ENCODE measurements around the gene BCL6. TPM values are rescaled to one million over a fixed set of nuclear protein-coding genes. Genes with fewer than 3 reads are reported as not detected.

The BCL6 gene
- total RNA-seq, 4 donors from 2014 or later = 7.4 to 79.2 (median 25.7) TPM

DNA sequence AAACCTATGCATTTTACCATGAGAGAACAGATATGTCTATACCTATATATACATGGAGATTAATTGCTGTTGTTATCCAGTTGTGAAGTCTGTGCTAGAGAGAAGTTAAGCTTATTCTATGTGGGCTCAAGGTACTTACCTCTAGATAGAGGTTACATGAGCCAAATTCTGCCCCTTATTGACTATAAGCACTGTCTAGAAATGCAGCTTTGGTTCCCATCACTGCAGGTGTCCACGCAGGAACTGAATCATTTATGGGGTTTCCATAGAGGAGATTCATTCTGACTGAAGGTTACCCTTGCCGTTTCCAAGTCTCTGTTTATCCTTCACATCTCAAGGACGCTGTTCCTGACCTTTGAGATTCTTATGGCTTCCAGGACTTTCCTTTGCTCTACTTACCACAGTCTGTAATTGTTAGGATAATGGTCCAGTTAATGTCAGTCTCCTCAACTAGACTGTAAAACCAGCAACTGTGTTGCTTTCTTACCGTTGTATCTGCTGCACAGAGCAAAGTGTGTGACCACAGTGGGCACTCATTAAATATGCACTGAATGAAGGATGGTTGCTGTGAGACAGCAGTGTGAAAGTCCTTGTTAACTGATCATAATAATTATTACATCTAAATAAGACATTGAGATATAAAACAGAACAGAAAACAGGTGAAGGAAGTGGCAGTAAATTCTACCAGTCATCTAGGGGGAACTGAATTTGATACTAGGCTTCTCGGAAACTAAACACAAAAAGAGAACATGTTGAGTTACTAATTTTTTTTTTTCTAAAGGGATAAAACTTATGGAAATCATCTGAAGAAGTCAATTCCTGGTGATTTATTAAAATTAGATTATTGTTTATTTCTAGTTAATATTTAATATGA lies 44.0 kb upstream of the BCL6 start:
- DNase-seq = no peak
- Histone ChIP-seq H3K9me3 (no peaks in the 10 kb centered on the region), H3K4me1 (no peaks in the 10 kb centered on the region), H3K36me3 (no peaks in the 10 kb centered on the region), H3K4me3 (no peak overlapping the region), H3K27me3 (no peaks in the 10 kb centered on the region), H3K27ac (no peak overlapping the region)
- no peak for TF ChIP-seq POLR2A (IDR thresholded peaks at IDR 0.05)
- TF ChIP-seq, protein P1, sequence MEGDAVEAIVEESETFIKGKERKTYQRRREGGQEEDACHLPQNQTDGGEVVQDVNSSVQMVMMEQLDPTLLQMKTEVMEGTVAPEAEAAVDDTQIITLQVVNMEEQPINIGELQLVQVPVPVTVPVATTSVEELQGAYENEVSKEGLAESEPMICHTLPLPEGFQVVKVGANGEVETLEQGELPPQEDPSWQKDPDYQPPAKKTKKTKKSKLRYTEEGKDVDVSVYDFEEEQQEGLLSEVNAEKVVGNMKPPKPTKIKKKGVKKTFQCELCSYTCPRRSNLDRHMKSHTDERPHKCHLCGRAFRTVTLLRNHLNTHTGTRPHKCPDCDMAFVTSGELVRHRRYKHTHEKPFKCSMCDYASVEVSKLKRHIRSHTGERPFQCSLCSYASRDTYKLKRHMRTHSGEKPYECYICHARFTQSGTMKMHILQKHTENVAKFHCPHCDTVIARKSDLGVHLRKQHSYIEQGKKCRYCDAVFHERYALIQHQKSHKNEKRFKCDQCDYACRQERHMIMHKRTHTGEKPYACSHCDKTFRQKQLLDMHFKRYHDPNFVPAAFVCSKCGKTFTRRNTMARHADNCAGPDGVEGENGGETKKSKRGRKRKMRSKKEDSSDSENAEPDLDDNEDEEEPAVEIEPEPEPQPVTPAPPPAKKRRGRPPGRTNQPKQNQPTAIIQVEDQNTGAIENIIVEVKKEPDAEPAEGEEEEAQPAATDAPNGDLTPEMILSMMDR (IDR thresholded peaks at IDR 0.05) = no peak

DNA sequence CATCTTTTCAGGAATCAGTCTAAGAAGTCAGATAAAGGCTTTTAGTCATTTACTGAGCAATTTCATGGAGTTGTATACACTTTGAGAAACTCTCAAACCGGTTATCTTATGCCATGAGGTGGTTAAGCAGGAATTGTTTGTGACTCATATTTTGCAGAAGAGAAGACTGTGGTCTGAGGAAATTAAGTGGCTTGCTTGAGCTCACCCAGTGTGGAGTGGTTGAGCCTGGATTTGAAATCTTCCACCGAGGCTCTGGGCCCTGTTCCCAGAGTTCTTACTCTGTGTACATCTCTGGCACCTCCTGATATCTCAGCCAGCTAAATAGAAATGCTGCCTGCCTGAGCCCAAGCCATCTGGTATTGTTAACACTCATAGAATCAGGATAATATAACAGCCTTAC lies 37.8 kb upstream of the BCL6 start:
- no peaks in the 10 kb centered on the region for H3K4me1 ChIP-seq
- TF ChIP-seq, protein P1 (IDR thresholded peaks at IDR 0.05) = no peak
- no peak for TF ChIP-seq POLR2A (IDR thresholded peaks at IDR 0.05)
- no peak overlapping the region for H3K27ac ChIP-seq
- no peak overlapping the region for H3K4me3 ChIP-seq
- no peak for DNase-seq
- H3K36me3 ChIP-seq = no peaks in the 10 kb centered on the region
- no peaks in the 10 kb centered on the region for H3K9me3 ChIP-seq
- H3K27me3 ChIP-seq = no peaks in the 10 kb centered on the region

DNA sequence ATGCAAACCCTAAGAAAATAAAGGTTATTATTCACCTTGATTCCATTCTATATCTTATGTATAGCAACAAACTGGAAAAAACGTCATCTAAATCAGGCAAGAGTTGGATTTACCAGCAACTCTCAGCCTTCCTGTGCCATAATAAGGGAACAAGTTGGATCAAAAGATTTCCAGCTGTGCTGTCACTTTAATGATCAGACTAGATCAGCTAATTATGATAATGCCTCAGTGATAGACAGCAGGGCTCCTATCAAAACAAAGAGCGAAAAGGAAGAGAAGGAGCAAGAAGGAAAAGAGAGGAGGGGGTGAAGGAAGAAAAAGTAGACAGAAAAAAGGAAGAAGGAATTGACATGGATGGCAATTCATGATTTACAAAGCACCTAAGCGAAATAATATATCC lies 36.7 kb upstream of the BCL6 start:
- DNase-seq = no peak
- TF ChIP-seq, protein P1 (IDR thresholded peaks at IDR 0.05) = no peak
- TF ChIP-seq POLR2A (IDR thresholded peaks at IDR 0.05) = no peak
- H3K27ac ChIP-seq = no peak overlapping the region
- H3K4me1 ChIP-seq = peaks cover 0 to 4% (median 0%) of the 10 kb centered on the region in 4 donors
- no peaks in the 10 kb centered on the region for H3K9me3 ChIP-seq
- H3K4me3 ChIP-seq = no peak overlapping the region
- H3K36me3 ChIP-seq = no peaks in the 10 kb centered on the region
- no peaks in the 10 kb centered on the region for H3K27me3 ChIP-seq

DNA sequence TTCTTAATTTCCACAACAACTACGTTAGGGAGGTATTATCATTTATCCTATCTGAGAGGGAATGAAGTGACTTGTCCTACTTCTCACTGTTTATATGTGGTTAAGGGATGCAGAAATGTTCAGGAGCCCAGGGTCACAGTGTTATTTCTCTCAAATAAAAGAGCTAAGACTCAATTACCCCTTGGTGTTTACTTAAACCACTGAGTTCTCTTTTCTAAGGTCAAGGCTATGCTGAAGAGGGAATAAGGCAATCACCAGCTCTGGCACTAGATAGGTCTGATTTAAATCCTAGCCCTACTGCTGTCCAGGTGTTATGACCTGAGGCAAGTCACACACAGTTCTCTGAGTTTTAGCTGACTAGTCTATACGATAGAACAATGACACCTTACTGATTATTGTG lies 35.7 kb upstream of the BCL6 start:
- Histone ChIP-seq H3K27ac (no peak overlapping the region), H3K9me3 (no peaks in the 10 kb centered on the region), H3K4me3 (no peak overlapping the region), H3K27me3 (no peaks in the 10 kb centered on the region), H3K4me1 (peaks cover 0 to 4% (median 0%) of the 10 kb centered on the region in 4 donors), H3K36me3 (no peaks in the 10 kb centered on the region)
- TF ChIP-seq POLR2A (IDR thresholded peaks at IDR 0.05) = no peak
- TF ChIP-seq, protein P1 (IDR thresholded peaks at IDR 0.05) = no peak
- DNase-seq = no peak

DNA sequence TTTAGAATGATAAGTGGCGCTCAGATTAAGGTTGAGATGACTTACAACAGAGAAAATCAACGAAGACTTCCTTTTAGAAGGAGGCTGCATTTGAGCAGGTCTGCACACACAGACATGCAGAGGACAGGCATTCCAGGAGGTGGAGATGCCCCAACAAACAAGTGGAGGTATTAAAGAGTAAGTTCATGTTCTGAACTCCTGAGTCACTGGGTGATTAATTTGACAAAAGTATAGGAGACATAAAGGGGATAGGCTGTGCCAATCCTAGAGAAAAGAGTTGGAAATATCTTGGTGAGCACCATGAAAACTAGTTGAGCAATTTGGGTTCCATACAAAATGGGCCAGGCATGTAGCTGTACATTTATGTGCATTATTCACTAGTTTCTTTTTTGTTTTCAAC lies 33.5 kb upstream of the BCL6 start:
- no peaks in the 10 kb centered on the region for H3K9me3 ChIP-seq
- DNase-seq = no peak
- H3K36me3 ChIP-seq = no peaks in the 10 kb centered on the region
- no peaks in the 10 kb centered on the region for H3K27me3 ChIP-seq
- TF ChIP-seq, protein P1 (IDR thresholded peaks at IDR 0.05) = no peak
- TF ChIP-seq POLR2A (IDR thresholded peaks at IDR 0.05) = no peak
- peaks cover 0 to 4% (median 0%) of the 10 kb centered on the region in 4 donors for H3K4me1 ChIP-seq
- H3K4me3 ChIP-seq = no peak overlapping the region
- no peak overlapping the region for H3K27ac ChIP-seq
